Activated gamma-delta T cell (primary cell): ENCODE results near the gene PIGU.
"Not testable (repeated sequence)": the region's sequence is repeated elsewhere in the genome, so short reads cannot be mapped to it uniquely, and the experiment has no call there.

ENCODE experiments used
- DNase-seq: peaks from one replicate; lab custom pipeline; 2025; lab: John Stamatoyannopoulos, UW

Gene PIGU

DNA sequence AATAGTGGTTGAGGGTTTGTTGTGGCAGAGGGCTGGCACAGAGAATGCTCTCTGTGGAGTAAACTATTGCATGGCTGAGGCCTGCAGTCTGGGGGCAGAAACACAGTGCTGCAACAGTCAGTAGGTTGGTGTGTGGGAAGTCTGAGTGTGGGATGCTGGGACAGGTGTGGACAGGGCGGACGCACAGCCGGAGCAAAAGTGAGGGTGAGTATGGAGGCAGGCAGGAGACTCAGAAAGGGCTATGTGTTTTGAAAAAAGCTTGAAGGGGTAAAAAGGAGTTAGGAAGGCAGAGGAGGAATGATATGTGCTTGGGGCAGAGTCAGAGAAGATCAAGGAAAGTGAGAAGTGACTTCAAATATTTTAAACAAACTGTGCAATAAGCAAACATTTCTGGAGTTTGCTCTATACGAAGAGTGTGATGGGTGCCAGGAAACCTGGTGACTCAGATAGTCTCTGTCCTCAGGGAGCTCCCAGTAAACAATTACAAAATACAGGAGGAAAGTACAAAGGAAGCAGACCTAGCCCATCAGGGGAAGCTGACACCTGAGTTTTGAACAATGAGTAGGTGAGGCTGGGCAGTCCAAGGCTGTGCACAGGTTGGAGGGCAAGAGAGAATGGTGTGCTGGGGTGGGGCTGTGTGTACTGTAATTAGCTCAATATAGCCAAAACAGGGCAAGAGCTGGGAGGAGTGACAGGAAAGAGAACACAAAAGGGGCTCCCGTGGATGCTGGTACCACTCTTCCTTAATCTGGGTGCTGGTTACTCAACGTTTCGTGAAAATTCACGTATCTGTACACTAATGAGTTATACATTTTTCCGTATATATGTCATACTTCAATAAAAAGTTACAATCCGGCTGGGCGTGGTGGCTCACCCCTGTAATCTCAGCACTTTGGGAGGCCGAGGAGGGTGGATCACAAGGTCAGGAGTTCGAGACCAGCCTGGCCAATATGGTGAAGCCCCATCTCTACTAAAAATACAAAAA lies 55.2 kb downstream of the PIGU start:
- no peak for DNase-seq

DNA sequence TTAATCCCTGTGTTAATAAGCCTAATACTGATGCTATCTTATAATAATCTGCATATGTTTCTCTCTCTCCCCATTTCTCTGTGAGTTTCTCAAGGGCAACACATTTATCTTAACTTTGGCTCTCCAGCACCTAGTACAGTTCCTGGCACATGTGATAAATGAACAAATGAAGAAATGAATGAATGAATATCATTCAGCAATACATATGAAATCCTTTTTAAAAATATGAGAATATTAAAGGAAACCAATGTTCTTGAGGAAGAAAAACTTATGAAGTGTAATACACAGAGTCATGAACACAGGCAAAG lies 55.9 kb downstream of the PIGU start:
- DNase-seq: no peak

DNA sequence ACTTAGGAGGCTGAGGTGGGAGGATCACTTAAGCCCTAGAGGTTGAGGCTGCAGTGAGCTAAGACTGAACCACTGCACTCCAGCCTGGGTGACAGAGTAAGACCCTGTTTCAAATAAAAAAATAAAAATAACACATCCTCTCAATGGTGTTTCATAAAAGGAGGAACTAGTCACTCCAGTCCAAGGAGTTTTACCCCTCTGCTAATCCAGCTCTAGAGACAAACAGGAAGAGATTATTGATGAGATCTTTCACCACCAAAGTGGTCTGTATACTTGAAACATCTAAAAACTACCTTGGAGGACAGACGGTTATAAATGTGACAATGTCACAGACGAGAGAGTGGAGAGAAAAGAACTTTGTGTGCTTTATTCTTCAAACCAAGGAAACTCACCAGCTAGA lies 58.2 kb downstream of the PIGU start:
- no peak for DNase-seq

DNA sequence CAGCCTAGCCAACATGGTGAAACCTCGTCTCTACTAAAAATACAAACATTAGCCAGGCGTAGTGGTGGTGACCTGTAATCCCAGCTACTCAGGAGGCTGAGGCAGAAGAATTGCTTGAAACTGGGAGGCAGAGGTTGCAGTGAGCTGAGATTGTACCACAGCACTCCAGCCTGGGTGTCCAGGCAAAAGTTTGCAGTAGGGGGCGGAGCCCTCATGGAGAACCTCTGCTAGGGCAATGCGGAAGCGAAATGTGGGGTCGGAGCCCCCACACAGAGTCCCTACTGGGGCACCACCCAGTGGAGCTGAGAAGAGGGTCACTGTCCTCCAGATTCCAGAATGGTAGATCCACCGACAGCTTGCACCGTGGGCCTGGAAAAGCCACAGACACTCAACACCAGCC lies 60.0 kb downstream of the PIGU start:
- not testable (repeated sequence) for DNase-seq

DNA sequence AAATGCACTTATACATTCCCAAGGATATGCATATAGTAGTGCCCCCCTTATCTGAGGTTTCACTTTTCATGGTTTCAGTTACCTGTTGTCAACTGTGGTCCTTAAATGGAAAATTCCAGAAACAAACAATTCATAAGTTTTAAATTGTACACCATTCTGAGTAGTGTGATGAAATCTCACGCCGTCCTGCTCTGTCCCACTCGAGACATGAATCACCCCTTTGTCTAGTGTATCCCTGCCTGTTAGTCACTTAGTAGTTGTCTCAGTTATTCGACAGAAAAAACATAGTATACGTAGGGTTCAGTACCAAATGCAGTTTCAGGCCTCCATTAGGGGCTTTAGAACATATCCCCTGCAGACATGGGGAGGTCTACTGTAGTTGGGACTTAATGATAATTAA lies 61.4 kb downstream of the PIGU start:
- DNase-seq: no peak

DNA sequence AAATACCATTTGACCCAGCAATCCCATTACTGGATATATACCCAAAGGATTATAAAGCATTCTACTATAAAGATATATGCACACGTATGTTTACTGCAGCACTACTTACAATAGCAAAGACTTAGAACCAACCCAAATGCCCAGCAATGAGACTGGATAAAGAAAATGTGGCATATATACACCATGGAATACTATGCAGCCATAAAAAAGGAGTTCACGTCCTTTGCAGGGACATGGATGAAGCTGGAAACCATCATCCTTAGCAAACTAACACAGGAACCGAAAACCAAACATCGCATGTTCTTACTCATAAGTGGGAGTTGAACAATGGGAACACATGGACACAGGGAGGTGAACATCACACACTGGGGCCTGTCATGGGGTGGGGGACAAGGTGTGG lies 64.9 kb downstream of the PIGU start:
- DNase-seq: not testable (repeated sequence)

DNA sequence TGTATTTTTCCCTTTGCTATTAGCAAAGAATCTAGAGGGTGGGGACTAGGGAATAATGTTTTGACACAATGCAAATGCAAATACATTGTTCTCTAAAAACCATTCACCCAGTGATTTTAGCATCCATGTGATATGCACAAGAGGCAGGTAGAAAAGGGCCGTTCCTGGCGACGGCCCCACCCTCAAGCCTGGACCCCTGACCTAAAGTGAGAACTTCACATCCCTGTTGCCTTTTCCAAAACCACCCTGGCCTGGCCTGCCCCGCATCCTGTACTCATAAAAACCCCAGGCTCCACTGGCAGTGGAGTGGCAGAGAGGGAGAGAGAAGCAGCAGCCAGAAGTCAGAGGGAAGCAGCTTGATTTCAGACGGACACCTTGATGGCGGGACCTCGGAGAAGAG lies 69.8 kb downstream of the PIGU start:
- DNase-seq: no peak

DNA sequence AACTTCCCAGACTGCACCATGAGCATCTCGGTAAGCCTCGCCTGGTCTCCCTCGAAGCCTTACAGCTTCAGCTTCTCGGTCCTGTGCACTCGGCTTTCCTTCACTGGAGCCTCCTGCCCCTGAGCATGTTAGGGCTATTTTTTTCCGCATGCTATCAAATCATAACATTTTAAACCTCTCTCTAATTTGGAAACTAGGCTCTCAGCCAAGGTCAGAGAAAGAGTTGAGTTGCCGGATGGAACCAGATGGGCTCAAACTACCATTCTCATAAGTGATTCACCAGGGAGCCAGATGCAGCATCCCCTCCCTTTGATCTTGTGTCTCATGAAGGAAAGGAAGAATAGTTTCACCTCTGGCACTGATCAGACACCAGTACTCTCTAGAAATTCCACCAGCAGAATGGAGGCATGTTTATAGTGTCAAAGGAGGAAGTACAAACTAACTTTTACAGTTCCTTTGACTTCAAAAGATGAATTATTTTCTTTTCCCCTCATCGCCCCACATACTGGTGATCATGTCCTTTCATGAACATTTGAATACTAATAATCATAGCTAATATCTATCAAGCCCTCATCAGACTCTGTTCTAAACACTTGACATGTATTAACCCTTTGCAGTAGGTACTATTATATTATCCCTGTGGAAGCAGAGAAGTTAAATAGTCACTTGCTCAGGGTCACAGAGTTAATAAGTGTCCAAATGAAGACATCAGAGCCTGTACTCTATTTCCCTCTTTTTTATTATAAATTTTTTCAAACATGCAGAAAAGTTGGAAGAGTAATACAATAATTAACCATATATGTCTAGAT lies 71.7 kb downstream of the PIGU start:
- no peak for DNase-seq

DNA sequence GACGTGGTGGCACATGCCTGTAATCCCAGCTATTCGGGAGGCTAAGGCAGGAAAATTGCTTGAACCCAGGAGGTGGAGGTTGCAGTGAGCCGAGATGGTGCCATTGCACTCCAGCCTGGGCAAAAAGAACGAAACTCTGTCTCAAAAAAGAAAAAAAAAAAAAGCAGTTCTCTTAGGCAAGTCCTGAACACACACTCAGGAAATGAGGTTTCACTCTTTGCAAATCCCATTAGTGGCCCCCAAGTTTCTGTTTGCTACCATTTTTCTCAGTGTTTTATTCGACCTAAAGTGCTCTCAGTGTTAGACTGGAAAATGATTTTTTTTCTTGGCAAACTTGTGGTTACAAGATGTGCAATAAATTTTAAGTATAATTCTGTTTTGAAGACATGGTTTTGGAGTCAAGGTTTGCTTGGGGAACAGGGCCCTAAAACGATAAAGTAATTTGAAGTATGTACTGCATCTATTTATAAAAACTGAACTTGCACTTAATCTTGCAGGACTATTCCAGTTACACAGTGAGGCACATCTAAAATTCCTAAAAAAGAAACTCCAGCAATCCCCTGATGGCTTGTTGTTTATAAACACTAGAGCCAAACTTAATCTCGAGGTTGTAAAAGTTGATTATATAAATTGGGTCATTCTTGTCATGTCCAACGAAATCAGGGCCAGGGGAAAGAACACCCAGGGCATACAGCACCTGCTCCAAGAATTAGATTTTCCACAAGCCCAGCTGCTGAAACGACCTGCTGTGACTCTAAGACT lies 75.8 kb downstream of the PIGU start:
- DNase-seq: no peak

DNA sequence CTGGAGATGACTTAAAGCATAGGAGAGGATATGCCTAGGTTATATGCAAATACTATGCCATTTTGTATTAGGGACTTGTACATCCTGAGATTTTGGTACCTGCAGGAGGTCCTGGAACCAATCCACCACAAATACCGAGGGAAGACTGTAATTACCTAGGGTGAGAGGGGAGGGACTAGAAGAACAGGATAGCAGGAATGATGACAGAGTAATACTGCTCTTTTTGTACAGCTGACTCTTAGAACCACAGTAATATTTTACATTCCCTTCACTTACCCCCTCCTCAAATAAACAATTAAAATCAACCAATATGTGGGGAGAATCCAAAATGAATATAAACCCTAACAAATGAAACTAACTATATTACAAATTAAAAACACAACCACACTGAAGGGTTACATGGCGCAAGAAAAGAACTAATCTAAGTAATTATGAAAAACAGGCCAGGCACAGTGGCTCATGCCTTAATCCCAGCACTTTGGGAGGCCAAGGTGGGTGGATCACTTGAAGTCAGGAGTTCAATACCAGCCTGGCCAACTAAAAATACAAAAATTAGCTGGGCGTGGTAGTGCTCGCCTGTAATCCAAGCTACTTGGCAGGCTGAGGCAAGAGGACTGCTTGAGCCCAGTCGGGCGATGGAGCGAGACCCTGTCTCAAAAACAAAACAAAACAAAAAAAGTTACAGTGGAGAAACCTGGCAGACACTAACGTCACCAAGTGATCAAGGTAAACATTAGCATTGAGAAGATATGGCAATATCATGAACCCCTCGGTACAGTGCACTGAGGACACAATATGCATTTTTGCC lies 81.3 kb downstream of the PIGU start:
- DNase-seq: no peak

DNA sequence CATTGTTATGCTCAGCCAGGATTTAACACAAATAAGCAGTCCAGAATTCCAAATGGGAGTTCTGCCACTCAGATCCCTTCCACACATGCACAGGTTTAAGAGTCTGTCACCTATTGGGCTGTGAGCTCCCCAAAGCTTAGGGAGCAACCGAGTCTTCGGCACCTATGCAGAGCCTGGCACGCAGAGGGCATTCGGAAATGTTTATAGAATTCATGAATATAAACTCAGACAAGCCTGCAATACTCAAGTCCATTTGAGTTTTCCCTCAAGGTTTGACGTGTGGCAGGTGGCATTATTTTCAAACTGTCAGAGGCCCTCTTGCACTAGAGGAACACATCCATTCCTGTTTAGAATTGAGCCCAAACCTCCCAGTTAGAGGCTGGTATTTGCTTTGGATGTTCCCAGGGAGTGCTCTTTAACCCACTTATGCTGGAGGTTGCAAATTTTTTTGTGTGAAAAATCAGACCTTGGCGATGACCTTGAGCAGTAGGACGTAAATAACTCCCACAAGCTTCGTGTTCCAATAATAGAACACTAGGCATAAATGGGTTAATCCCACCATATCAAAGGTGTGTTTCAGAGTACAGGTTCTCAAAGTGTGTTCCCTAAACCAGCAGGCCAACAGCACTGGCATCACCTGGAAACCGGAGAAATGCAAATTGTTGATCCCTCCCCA lies 90.3 kb downstream of the PIGU start:
- no peak for DNase-seq

DNA sequence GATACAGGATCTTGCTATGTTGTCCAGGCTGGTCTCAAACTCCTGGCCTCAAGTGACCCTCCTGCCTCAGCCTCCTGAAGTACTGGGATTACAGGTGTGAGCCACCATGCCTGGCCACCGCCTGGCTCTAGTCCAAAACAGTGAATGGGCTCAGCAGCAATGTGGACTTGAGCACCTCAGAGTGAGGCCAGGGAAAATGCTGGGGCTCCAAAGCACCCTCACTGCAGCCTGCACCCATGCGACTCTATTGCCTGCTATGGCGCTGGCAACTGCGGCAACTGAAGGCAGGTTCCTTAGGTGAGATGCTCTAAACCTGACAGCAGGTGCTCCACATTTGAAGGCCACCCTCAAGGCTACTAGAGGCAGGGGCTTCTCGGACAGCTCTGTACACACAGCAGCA lies 91.9 kb downstream of the PIGU start:
- no peak for DNase-seq

DNA sequence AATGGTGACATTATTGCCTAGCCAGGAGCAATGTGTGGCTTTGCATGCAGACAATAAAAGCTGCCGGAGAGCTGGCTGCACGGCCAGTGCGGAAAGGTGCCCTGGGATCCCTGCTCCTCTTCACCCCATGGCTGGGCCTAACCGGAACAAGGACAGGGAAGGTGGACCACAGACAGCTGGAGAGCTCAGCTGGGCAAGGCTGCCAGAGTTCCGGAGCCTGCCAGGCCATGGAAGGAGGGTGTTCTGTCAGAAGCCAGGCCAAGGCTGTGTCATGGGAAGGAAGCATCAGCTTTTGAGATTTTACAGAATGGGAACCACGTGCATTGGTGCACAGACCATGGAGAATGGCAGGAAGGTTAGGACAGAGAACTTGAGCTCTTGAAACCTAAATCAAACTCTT lies 93.3 kb downstream of the PIGU start:
- DNase-seq: no peak

DNA sequence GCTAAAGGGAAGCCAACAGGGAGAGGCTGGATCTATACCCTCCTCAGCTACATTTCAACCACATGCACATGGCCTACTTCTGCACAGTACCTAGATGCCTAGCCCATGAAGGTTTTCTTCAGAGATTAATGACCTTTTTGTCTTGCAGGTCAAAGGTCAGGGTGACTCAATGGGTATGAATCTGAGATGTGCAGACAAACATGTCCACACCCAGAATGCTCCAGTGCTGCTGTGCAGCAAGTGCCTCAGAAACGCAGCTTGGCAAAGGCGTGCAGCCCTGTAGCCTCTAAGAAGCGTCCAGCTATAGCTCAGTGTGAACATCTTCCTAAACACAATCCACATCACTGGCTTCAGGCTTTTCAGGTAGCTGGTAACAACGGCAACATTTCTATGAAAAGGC lies 94.0 kb downstream of the PIGU start:
- no peak for DNase-seq

DNA sequence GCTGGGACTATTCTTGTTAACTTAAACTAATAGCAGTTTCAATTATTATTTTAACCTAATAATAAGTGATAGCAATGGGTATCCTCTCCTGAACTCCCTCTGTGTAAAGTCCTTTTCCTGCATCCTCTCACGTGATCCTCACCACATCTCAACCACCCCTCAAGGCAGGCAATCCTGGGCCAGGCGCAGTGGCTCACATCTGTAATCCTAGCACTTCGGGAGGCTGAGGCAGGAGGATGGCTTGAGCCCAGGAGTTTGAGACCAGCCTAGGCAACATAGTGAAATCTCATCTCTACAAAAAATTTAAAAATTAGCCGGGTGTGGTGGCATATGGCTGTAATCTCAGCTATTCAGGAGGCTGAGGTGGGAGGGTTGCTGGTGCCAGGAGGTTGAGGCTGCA lies 94.7 kb downstream of the PIGU start:
- no peak for DNase-seq

DNA sequence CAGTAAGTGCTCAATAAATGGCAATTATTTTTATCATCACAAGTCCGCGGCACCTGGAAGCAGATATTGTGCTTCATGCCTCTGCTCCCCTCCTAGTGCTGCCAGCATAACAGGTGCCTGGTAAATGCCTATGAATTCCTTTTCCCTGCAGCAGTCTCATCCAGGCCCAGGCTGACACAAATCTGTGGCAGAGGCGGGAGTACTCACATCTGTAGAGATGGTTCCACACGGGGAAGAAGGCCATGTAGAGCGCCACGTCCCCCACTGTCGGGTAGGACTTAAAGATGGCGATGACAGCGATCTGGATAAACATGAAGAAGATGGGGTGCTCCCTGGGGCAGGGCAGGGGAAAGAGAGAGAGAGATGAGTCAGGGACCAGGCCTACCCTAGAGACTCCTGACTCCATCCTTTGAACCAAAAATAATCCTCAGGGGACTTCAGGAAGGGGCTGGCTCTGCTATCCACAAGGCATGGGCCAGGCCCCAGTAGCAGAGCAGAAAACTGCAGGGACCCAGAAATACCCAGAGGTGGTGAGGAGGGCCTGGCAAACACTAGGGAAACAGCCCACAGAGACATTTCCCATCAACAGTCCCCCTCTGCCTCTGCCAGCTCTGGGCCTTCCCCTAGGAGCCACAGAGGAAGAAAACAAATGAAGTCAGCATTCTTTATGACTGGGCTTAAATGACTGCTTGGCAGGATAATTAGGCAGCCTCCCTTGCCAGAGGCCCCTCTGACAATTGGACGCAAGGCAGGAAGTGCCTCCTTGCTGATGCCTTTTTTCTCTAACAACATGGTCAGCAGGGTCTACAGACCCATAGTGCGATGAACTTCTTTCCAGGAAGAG lies 95.3 kb downstream of the PIGU start:
- no peak for DNase-seq

DNA sequence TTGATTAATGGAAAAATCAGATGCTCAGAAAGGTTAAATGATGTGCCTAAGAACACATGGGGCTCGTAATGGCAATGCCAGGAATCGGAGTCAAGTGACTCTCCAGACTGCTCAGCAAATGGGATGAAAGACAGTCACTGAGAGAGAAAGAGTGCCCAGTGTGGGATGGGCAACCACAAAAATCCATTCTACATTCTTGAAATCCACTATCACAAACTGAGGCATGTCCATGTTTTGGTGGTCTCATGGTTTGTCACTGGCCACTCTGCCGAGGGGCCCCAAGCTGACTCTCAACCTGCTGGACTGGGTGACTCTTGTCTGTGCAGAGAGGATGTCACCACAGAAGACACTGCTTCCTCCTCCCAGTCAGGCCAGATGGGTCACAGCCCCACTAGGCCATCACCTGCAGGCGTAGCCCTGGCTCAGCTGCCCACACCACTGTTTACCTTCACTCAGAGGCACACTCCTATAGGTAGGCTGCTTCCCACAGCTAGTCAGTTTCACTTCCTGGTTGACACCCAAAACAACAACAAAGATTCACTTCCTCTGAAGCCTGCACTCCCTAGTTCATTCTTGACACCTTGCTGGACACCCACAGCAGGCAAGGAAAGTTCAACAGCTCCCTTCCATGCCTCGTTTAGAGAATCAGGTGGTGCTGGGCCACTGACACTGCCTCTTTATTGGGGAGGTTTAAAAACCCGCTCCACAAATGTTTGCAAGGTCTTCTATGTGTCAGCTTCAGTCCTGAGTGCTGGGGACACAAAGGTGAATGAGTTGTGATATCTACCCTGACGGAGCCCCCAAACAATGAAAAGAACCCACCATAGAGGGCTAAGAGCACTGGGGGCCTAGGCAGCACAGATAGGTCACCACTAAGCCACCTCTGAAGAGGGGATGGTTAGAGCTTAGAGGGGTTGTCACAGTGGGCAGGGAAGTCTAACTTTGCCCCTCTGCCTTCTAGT lies 96.6 kb downstream of the PIGU start:
- no peak for DNase-seq

DNA sequence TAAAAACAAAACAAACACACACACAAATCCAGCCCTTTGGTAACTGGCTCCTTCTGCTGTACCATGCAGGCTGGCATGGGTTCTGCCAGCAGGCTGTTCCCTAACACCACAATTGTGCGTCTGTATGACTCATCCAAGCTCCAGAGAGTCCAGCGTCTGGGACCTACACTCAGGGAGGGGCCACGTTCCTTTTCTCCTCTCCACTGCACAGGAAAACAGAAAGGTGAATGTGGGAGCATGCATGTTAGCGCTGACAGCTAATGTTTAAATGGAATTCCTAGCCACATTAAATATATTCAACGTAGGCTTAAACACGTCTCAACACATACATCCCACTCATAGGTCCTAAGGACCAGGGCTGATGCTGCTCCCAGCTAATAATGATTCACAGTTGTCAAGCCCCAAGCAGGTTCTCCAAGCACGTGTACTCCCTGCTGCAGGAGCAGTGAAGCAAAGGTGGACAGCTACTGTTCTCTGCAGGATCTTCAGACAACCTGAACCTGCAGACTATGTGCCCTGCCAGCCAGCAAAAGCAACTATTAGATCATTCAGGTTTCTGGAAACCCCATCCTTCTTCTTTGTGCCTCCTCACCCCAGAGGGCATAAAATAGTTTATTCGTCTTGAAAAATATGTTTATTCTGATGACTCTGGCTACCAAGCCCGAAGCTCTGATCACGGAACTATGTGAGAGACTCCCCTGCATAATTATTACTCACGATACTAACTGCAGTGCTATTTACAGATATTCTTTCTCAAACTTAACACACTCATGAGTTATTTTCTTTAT lies 97.5 kb downstream of the PIGU start:
- DNase-seq: no peak
